HG03439 (cell line): ENCODE data around the gene KRTAP9-4.
"Not testable (repeated sequence)": the region's sequence is repeated elsewhere in the genome, so short reads cannot be mapped to it uniquely, and the experiment has no call there.

Experiments used
- ATAC-seq: cut with Tn5 transposase; IDR thresholded peaks from one replicate; pipeline ENCODE4 v1.9.1; 2021; ENCODE audit warnings: mild to moderate bottlenecking, moderate library complexity; ENCODE audit not compliant: unreplicated experiment

The KRTAP9-4 gene

GRCh38 chr17:41263212-41263611, 13.7 kb downstream of the KRTAP9-4 start:
- ATAC-seq = no peak

GRCh38 chr17:41264599-41264998, 15.1 kb downstream of the KRTAP9-4 start:
- ATAC-seq = no peak

- ATAC-seq = no peak
Observed at GRCh38 chr17:41265078-41265477, 15.6 kb downstream of the KRTAP9-4 start, which contains the start of gene KRTAP9-6. TSS of gene KRTAP9-6 (plus strand) at chr17:41265378. CDS start at chr17:41265378, 0 bp downstream.

- no peak for ATAC-seq
Observed at GRCh38 chr17:41267711-41268110, 18.2 kb downstream of the KRTAP9-4 start.

GRCh38 chr17:41271323-41271722, 21.8 kb downstream of the KRTAP9-4 start:
- ATAC-seq = not testable (repeated sequence)

- ATAC-seq = no peak
Observed at GRCh38 chr17:41271858-41272257, 22.4 kb downstream of the KRTAP9-4 start.

GRCh38 chr17:41275648-41276190, 26.2 kb downstream of the KRTAP9-4 start, which contains the start of gene KRTAP9-7:
TSS of gene KRTAP9-7 (plus strand) at chr17:41275698. CDS start at chr17:41275698, 0 bp downstream.
- ATAC-seq = not testable (repeated sequence)

- no peak for ATAC-seq
Observed at GRCh38 chr17:41278176-41278955, 28.9 kb downstream of the KRTAP9-4 start.

- ATAC-seq = no peak
Observed at GRCh38 chr17:41284043-41284442, 34.6 kb downstream of the KRTAP9-4 start.

GRCh38 chr17:41284546-41284945, 35.1 kb downstream of the KRTAP9-4 start:
- no peak for ATAC-seq

GRCh38 chr17:41287050-41287449, 37.6 kb downstream of the KRTAP9-4 start:
- ATAC-seq = no peak

GRCh38 chr17:41294016-41294415, 44.5 kb downstream of the KRTAP9-4 start:
- ATAC-seq = no peak

GRCh38 chr17:41296846-41297245, 47.4 kb downstream of the KRTAP9-4 start:
- no peak for ATAC-seq

- no peak for ATAC-seq
Observed at GRCh38 chr17:41298458-41299135, 49.1 kb downstream of the KRTAP9-4 start.
